ENCODE data around the gene PXT1. TPM values are rescaled to one million over a fixed set of nuclear protein-coding genes. Genes with fewer than 3 reads are reported as not detected.
"Not testable (repeated sequence)": the region's sequence is repeated elsewhere in the genome, so short reads cannot be mapped to it uniquely, and the experiment has no call there.

Gene PXT1
- total RNA-seq, 1 donor from 2014 or later = not detected

DNA sequence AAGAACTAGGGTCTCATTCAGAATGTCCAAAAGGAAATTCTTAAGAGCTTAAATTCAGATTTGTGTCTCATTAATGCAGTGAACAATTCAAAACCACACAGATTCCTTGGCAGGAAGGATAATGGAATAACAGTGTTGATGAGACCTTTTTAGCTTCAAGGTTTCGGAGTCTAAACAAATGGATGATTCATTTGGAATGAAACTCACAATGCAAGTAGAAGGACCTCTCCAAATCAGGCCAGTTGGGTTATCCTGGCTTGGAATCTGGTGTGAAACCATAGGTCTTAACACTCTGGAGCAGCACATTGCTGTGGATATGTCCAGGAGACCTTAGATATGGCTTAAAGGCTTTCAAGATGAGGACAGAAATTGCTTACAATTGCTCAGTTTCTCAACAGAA is 45.0 kb upstream of the PXT1 start:
- Histone ChIP-seq H3K4me3 (ENCODE audit: low read depth, low read length) (no peak overlapping the region), H3K27me3 (ENCODE audit: control insufficient read depth, insufficient read depth, low read length) (no peaks in the 10 kb centered on the region), H3K36me3 (ENCODE audit: control insufficient read depth, insufficient read depth, low read length) (no peaks in the 10 kb centered on the region)
- no peak for DNase-seq (ENCODE audit: low read depth)
- TF ChIP-seq, protein P1, sequence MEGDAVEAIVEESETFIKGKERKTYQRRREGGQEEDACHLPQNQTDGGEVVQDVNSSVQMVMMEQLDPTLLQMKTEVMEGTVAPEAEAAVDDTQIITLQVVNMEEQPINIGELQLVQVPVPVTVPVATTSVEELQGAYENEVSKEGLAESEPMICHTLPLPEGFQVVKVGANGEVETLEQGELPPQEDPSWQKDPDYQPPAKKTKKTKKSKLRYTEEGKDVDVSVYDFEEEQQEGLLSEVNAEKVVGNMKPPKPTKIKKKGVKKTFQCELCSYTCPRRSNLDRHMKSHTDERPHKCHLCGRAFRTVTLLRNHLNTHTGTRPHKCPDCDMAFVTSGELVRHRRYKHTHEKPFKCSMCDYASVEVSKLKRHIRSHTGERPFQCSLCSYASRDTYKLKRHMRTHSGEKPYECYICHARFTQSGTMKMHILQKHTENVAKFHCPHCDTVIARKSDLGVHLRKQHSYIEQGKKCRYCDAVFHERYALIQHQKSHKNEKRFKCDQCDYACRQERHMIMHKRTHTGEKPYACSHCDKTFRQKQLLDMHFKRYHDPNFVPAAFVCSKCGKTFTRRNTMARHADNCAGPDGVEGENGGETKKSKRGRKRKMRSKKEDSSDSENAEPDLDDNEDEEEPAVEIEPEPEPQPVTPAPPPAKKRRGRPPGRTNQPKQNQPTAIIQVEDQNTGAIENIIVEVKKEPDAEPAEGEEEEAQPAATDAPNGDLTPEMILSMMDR (IDR thresholded peaks at IDR 0.05; ENCODE audit: insufficient read depth, low read length, poor library complexity, severe bottlenecking) = no peak

DNA sequence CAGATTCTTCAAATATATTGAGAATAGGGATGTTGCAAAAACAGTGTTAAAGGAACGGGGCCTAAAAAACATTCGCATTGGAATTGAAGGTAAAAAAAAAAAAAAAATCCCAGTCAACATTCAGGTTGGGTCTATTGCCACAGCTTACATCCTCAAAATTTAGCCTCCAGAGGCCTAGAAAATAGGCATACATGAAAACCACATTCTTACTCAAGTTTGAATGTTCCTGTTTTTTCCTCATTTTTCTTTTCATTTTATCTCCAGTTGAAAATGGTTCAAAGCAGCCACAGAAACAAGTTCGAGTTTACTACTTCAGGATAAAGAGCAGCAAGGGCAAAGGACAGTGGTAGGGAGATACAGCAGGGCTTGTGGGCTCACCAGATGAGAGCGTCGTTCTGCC is 42.1 kb upstream of the PXT1 start:
- TF ChIP-seq, protein P1 (IDR thresholded peaks at IDR 0.05; ENCODE audit: insufficient read depth, low read length, poor library complexity, severe bottlenecking) = no peak
- H3K36me3 ChIP-seq (ENCODE audit: control insufficient read depth, insufficient read depth, low read length) = peaks cover 2% of the 10 kb centered on the region

DNA sequence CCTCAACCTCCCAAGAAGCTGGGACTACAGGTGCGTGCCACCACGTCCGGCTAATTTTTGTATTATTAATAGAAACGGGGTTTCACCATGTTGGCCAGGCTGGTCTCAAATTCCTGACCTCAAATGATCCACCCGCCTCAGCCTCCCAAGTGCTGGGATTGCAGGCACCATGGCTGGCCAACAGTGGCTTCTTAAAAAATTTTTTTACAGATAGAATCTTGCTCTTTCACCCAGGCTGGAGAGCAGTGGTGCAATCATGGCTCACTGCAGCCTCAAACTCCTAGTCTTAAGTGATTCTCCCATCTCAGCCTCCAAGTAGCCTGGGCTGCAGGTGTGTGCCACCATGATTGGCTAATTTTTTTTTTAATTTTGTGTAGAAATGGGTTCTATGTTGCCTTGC is 40.7 kb upstream of the PXT1 start:
- not testable (repeated sequence) for H3K36me3 ChIP-seq (ENCODE audit: control insufficient read depth, insufficient read depth, low read length); H3K4me3 ChIP-seq (ENCODE audit: low read depth, low read length); DNase-seq (ENCODE audit: low read depth); H3K27me3 ChIP-seq (ENCODE audit: control insufficient read depth, insufficient read depth, low read length)

More for the DNA sequence above, 42.1 kb upstream of the PXT1 start:
- no peak for DNase-seq (ENCODE audit: low read depth)
- H3K4me3 ChIP-seq (ENCODE audit: low read depth, low read length) = no peak overlapping the region
- no peaks in the 10 kb centered on the region for H3K27me3 ChIP-seq (ENCODE audit: control insufficient read depth, insufficient read depth, low read length)

DNA sequence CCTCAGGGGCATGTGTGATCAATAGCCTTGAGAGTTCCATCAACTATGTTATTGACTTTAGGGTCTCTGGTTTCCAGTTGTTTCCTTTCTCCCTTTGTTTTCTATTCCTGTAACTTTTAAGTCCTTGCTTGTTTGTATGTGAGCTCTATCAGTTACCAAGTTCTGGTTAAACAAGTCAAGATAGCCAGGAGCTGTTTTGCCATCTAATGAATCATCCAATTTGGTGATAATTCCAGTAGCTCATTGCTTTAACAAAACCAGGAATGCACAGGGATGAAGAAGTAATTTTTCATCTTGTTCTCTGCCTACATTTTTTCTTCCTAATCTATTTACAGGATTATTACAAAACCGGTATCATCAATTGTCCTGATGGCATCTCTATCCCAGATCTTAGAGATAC is 36.6 kb upstream of the PXT1 start:
- TF ChIP-seq, protein P1 (IDR thresholded peaks at IDR 0.05; ENCODE audit: insufficient read depth, low read length, poor library complexity, severe bottlenecking) = no peak
- Histone ChIP-seq H3K27me3 (ENCODE audit: control insufficient read depth, insufficient read depth, low read length) (no peaks in the 10 kb centered on the region), H3K36me3 (ENCODE audit: control insufficient read depth, insufficient read depth, low read length) (peaks cover 2% of the 10 kb centered on the region), H3K4me3 (ENCODE audit: low read depth, low read length) (no peak overlapping the region)
- DNase-seq (ENCODE audit: low read depth) = no peak

DNA sequence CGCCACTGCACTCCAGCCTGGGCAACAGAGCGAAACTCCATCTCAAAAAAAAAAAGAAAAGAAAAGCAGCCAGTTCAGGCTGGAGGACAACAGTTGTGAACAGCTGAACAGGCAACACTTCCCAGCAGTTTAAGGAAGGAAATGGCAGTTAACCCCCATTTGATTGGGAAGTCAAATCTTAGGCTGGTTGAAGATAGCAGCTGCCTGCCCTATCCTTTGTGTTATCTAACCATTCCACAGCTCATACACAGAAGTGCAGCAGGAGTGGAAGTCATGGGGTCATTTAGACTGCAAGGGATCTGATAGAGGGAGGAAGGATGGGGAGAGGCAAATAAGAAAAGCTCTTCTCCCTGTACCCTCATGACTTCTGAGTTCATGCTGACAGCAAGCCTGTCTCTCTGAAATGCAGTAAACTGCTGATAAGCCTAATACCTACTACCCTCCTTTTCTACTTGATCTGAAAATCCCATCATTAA is 35.4 kb upstream of the PXT1 start:
- DNase-seq (ENCODE audit: low read depth) = no peak
- TF ChIP-seq, protein P1 (IDR thresholded peaks at IDR 0.05; ENCODE audit: insufficient read depth, low read length, poor library complexity, severe bottlenecking) = no peak
- Histone ChIP-seq H3K4me3 (ENCODE audit: low read depth, low read length) (no peak overlapping the region), H3K36me3 (ENCODE audit: control insufficient read depth, insufficient read depth, low read length) (peaks cover 2% of the 10 kb centered on the region), H3K27me3 (ENCODE audit: control insufficient read depth, insufficient read depth, low read length) (no peaks in the 10 kb centered on the region)

DNA sequence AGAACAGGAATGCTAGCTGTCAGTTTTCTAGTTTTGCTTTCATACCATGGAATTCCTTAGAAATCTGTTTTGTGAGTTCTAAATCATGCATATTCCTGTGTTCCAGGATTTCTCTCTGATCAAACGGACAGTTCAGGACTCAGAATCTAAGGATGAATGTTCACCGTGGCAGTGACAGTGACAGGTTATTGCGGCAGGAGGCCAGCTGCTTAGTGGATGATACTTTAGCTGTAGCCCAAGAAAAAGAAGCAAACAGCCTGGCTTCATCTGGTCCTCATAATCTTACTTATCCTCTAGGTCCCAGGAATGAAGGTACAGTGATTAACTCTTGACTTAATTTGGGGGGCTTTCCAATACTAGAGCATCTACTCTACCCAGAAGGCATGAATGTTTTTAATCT is 27.3 kb upstream of the PXT1 start:
- Histone ChIP-seq H3K36me3 (ENCODE audit: control insufficient read depth, insufficient read depth, low read length) (no peaks in the 10 kb centered on the region), H3K4me3 (ENCODE audit: low read depth, low read length) (no peak overlapping the region), H3K27me3 (ENCODE audit: control insufficient read depth, insufficient read depth, low read length) (no peaks in the 10 kb centered on the region)
- no peak for DNase-seq (ENCODE audit: low read depth)
- TF ChIP-seq, protein P1 (IDR thresholded peaks at IDR 0.05; ENCODE audit: insufficient read depth, low read length, poor library complexity, severe bottlenecking) = no peak

Data from kidney epithelial cell (primary cell).